ENCODE data around the gene SPPL2C.

SPPL2C gene

GRCh38 chr17:45834471-45835396 lies 9.9 kb upstream of the SPPL2C start:
- DNase-seq: no peak

GRCh38 chr17:45835481-45835880 lies 9.2 kb upstream of the SPPL2C start:
- DNase-seq: no peak

GRCh38 chr17:45836047-45837044 lies 8.3 kb upstream of the SPPL2C start:
- DNase-seq: no peak

- DNase-seq: no peak
These were observed 7.5 kb upstream of the SPPL2C start for GRCh38 chr17:45837187-45837586.

GRCh38 chr17:45837603-45838002 lies 7.1 kb upstream of the SPPL2C start:
- no peak for DNase-seq

GRCh38 chr17:45838751-45839295 lies 5.9 kb upstream of the SPPL2C start:
- DNase-seq: no peak

- no peak for DNase-seq
These were observed 5.2 kb upstream of the SPPL2C start for GRCh38 chr17:45839442-45839841.

GRCh38 chr17:45841186-45841585 lies 3.5 kb upstream of the SPPL2C start:
- DNase-seq: no peak

- DNase-seq: no peak
These were observed 2.7 kb upstream of the SPPL2C start for GRCh38 chr17:45841883-45842525.

- no peak for DNase-seq
These were observed 959 bp upstream of the SPPL2C start for GRCh38 chr17:45843722-45844121.

- no peak for DNase-seq
These were observed 900 bp downstream of the SPPL2C start for GRCh38 chr17:45845376-45846185.

GRCh38 chr17:45846223-45846622 lies 1.5 kb downstream of the SPPL2C start:
- DNase-seq: no peak

- DNase-seq: no peak
These were observed 2.0 kb downstream of the SPPL2C start for GRCh38 chr17:45846646-45847045.

GRCh38 chr17:45847101-45847500 lies 2.4 kb downstream of the SPPL2C start:
- no peak for DNase-seq

GRCh38 chr17:45847747-45848146 lies 3.1 kb downstream of the SPPL2C start:
- DNase-seq: no peak

GRCh38 chr17:45848405-45848804 lies 3.7 kb downstream of the SPPL2C start:
- no peak for DNase-seq

- DNase-seq: no peak
These were observed 4.3 kb downstream of the SPPL2C start for GRCh38 chr17:45848868-45849535.

- DNase-seq: no peak
These were observed 4.9 kb downstream of the SPPL2C start for GRCh38 chr17:45849536-45849990.

- DNase-seq: no peak
These were observed 5.3 kb downstream of the SPPL2C start for GRCh38 chr17:45850011-45850410.

GRCh38 chr17:45850468-45850867 lies 5.8 kb downstream of the SPPL2C start:
- no peak for DNase-seq

GRCh38 chr17:45851022-45851421 lies 6.3 kb downstream of the SPPL2C start:
- no peak for DNase-seq

Data from inflammatory macrophage treated with lipopolysaccharide for 4 hours (primary cell).